ENCODE data around the gene WWOX.
"Not testable (repeated sequence)": the region's sequence is repeated elsewhere in the genome, so short reads cannot be mapped to it uniquely, and the experiment has no call there.

WWOX gene

DNA sequence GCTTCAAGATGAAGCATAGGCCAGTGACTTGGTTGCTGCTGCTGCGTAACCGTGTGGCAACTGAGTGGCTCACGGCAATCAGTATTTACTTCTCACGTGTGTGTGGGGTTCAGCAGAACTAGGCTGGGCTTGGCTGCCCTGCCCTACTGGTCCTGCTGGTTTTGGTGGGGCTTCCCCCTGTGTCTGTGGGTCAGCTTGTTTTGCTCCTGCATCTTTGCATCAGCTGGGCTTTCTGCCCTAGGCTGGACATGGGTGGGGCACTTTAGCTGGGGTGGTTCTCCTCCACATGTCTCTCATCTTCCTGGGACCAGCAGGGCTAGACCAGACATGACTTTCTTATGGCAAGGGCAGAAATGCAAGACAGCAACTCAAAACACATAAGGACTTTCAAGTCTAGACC lies 950.6 kb downstream of the WWOX start:
- H2BK15ac ChIP-seq (replicated peaks; ENCODE audit: low read depth): no peak overlapping the region
- H3K4me3 ChIP-seq (ENCODE audit: low read length): no peak overlapping the region
- no peaks in the 10 kb centered on the region for H3K79me2 ChIP-seq (ENCODE audit: control insufficient read depth, insufficient read depth, low read length)

DNA sequence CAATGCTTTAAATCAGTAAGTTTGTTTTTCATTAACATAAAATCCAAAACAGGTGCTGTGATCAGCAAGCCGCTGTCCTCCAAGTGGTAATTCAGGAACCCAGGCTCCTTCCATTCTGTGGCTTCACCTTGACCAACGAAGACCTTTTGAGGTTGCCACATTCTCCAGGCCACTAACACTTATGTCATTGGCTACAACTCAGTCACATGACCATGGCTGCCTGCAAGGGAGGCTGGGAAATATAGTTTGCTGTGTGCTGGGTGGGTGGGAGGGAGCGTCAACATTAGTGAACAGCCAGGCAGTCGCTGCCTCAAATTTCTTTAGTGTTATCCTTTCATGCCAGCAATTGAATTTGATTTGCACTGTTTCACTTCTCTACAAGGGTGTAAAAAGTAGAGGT lies 951.9 kb downstream of the WWOX start:
- H4K8ac ChIP-seq (ENCODE audit: low read depth, low read length): no peak overlapping the region
- no peaks in the 10 kb centered on the region for H3K79me2 ChIP-seq (ENCODE audit: control insufficient read depth, insufficient read depth, low read length)

More for the DNA sequence above, 950.6 kb downstream of the WWOX start:
- Histone ChIP-seq H3K36me3 (ENCODE audit: control insufficient read depth, insufficient read depth, low read length) (no peaks in the 10 kb centered on the region), H3K23ac (ENCODE audit: low read length) (no peak overlapping the region), H2BK5ac (ENCODE audit: low read length) (no peak overlapping the region), H3K4me1 (ENCODE audit: control insufficient read depth, low read depth, low read length) (no peaks in the 10 kb centered on the region), H4K8ac (ENCODE audit: low read depth, low read length) (no peak overlapping the region), H3K9ac (ENCODE audit: low read length) (no peak overlapping the region), H3K79me1 (ENCODE audit: low read length) (no peaks in the 10 kb centered on the region), H3K27me3 (ENCODE audit: insufficient read depth, low read length, poor library complexity) (no peaks in the 10 kb centered on the region), H3K27ac (ENCODE audit: low read depth, low read length) (no peak overlapping the region), H3K4me2 (ENCODE audit: low read length) (no peak overlapping the region), H4K5ac (ENCODE audit: low read length) (no peak overlapping the region), H2AK5ac (ENCODE audit: low read length) (no peak overlapping the region), H3K56ac (ENCODE audit: low read length) (no peak overlapping the region), H3K18ac (ENCODE audit: low read length) (no peak overlapping the region), H3K4ac (ENCODE audit: low read depth, low read length) (no peak overlapping the region), H2BK120ac (ENCODE audit: low read depth, low read length) (no peak overlapping the region)
- WGBS (ENCODE audit: extremely low coverage, insufficient coverage, low lambda C conversion rate): no CpG with 5 or more reads among the region's 4 CpGs
- DNase-seq: no peak

DNA sequence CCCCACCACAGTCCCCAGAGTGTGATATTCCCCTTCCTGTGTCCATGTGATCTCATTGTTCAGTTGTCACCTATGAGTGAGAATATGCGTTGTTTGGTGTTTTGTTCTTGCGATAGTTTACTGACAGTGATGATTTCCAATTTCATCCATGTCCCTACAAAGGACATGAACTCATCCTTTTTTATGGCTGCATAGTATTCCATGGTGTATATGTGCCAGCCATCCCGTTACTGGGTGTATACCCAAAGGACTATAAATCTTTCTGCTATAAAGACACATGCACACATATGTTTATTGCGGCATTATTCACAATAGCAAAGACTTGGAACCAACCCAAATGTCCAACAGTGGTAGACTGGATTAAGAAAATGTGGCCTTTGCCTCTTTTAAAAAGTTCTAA lies 952.7 kb downstream of the WWOX start:
- not testable (repeated sequence) for H3K56ac ChIP-seq (ENCODE audit: low read length); H4K8ac ChIP-seq (ENCODE audit: low read depth, low read length); H3K79me2 ChIP-seq (ENCODE audit: control insufficient read depth, insufficient read depth, low read length); H2AK5ac ChIP-seq (ENCODE audit: low read length); H2BK5ac ChIP-seq (ENCODE audit: low read length); H3K4ac ChIP-seq (ENCODE audit: low read depth, low read length); H3K36me3 ChIP-seq (ENCODE audit: control insufficient read depth, insufficient read depth, low read length); H3K18ac ChIP-seq (ENCODE audit: low read length); H2BK15ac ChIP-seq (replicated peaks; ENCODE audit: low read depth); H3K27me3 ChIP-seq (ENCODE audit: insufficient read depth, low read length, poor library complexity); H3K79me1 ChIP-seq (ENCODE audit: low read length); DNase-seq; H3K27ac ChIP-seq (ENCODE audit: low read depth, low read length); H2BK120ac ChIP-seq (ENCODE audit: low read depth, low read length); H3K23ac ChIP-seq (ENCODE audit: low read length); H3K4me3 ChIP-seq (ENCODE audit: low read length); H3K4me1 ChIP-seq (ENCODE audit: control insufficient read depth, low read depth, low read length); H3K4me2 ChIP-seq (ENCODE audit: low read length); H4K5ac ChIP-seq (ENCODE audit: low read length); H3K9ac ChIP-seq (ENCODE audit: low read length)
- WGBS (ENCODE audit: extremely low coverage, insufficient coverage, low lambda C conversion rate): no CpG with 5 or more reads among the region's 4 CpGs

More for the DNA sequence above, 951.9 kb downstream of the WWOX start:
- Histone ChIP-seq H2BK5ac (ENCODE audit: low read length) (no peak overlapping the region), H3K56ac (ENCODE audit: low read length) (no peak overlapping the region), H3K79me1 (ENCODE audit: low read length) (no peaks in the 10 kb centered on the region), H2BK15ac (replicated peaks; ENCODE audit: low read depth) (no peak overlapping the region), H3K23ac (ENCODE audit: low read length) (no peak overlapping the region), H3K4me2 (ENCODE audit: low read length) (no peak overlapping the region), H3K4me3 (ENCODE audit: low read length) (no peak overlapping the region), H2BK120ac (ENCODE audit: low read depth, low read length) (no peak overlapping the region), H3K18ac (ENCODE audit: low read length) (no peak overlapping the region), H2AK5ac (ENCODE audit: low read length) (no peak overlapping the region), H3K36me3 (ENCODE audit: control insufficient read depth, insufficient read depth, low read length) (no peaks in the 10 kb centered on the region), H3K27ac (ENCODE audit: low read depth, low read length) (no peak overlapping the region), H3K27me3 (ENCODE audit: insufficient read depth, low read length, poor library complexity) (no peaks in the 10 kb centered on the region), H4K5ac (ENCODE audit: low read length) (no peak overlapping the region), H3K9ac (ENCODE audit: low read length) (no peak overlapping the region), H3K4ac (ENCODE audit: low read depth, low read length) (no peak overlapping the region), H3K4me1 (ENCODE audit: control insufficient read depth, low read depth, low read length) (no peaks in the 10 kb centered on the region)
- no CpG with 5 or more reads among the region's 4 CpGs for WGBS (ENCODE audit: extremely low coverage, insufficient coverage, low lambda C conversion rate)
- DNase-seq: no peak

DNA sequence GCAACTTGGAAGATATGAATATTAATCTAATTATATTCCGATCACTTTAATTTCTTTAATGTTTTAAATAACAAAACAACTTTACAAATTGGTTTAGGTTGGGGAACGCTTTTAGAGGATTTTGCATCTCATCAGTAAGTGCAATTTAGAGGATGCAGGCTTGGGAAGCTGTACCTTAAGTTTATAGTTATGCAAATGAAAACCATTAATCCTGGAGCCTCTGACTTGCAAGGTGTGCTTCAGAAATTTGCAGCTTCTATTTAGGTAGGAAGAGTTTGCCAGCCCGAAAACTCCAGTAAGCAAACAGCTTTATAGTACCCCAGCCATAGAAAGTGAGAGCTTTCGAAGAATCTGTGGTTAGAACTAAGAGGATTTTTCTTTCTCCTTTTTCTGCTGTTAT lies 954.1 kb downstream of the WWOX start:
- Histone ChIP-seq H3K4ac (ENCODE audit: low read depth, low read length) (no peak overlapping the region), H2BK15ac (replicated peaks; ENCODE audit: low read depth) (no peak overlapping the region), H3K9ac (ENCODE audit: low read length) (no peak overlapping the region), H3K23ac (ENCODE audit: low read length) (no peak overlapping the region), H3K4me3 (ENCODE audit: low read length) (no peak overlapping the region), H4K8ac (ENCODE audit: low read depth, low read length) (no peak overlapping the region), H2BK5ac (ENCODE audit: low read length) (no peak overlapping the region), H3K56ac (ENCODE audit: low read length) (no peak overlapping the region), H3K27ac (ENCODE audit: low read depth, low read length) (no peak overlapping the region), H3K79me1 (ENCODE audit: low read length) (no peaks in the 10 kb centered on the region), H2BK120ac (ENCODE audit: low read depth, low read length) (no peak overlapping the region), H4K5ac (ENCODE audit: low read length) (no peak overlapping the region), H3K18ac (ENCODE audit: low read length) (no peak overlapping the region), H3K4me1 (ENCODE audit: control insufficient read depth, low read depth, low read length) (no peaks in the 10 kb centered on the region), H2AK5ac (ENCODE audit: low read length) (no peak overlapping the region), H3K79me2 (ENCODE audit: control insufficient read depth, insufficient read depth, low read length) (no peaks in the 10 kb centered on the region), H3K36me3 (ENCODE audit: control insufficient read depth, insufficient read depth, low read length) (no peaks in the 10 kb centered on the region), H3K4me2 (ENCODE audit: low read length) (no peak overlapping the region), H3K27me3 (ENCODE audit: insufficient read depth, low read length, poor library complexity) (no peaks in the 10 kb centered on the region)
- WGBS (ENCODE audit: extremely low coverage, insufficient coverage, low lambda C conversion rate): no CpG with 5 or more reads among the region's 4 CpGs
- no peak for DNase-seq

DNA sequence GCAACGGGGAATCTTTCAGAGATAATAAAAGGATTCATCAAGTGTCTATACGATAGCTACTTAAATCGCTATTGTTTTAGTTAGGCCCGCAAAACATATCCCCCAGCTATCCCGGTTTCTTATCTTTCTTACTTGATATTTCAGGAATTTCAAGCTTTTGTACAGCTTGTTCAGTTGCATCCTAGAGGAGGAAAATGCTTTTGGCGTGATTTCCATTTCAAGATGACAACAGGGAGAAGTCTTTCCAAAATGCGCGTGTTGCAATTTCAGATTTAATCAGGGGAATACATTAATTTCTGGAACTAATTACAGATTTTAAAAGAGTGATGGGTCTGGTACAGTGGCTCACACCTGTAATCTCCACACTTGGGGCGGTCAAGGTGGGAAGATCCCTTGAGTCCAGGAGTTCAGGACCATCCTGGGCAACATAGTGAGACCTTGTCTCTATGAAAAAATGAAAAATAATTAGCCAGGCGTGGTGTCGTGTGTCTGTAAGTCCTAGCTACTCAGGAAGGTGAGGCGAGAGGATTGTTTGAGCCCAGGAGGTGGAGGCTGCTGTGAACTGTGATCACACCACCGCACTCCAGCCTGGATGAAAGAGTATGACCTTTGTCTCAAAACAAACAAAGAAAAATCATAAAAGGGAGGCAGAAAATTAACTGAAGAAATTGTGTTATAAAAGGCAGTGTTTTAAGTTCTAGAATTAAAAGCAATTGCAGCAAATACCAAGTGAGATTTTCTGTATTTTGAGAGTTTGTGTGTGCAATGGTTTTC lies 954.9 kb downstream of the WWOX start:
- H3K56ac ChIP-seq (ENCODE audit: low read length): no peak overlapping the region
- no peak overlapping the region for H2BK120ac ChIP-seq (ENCODE audit: low read depth, low read length)
- no peak overlapping the region for H4K5ac ChIP-seq (ENCODE audit: low read length)
- no peak overlapping the region for H3K4me3 ChIP-seq (ENCODE audit: low read length)
- H3K18ac ChIP-seq (ENCODE audit: low read length): no peak overlapping the region
- H2BK15ac ChIP-seq (replicated peaks; ENCODE audit: low read depth): no peak overlapping the region
- H3K9ac ChIP-seq (ENCODE audit: low read length): no peak overlapping the region
- no peak overlapping the region for H3K23ac ChIP-seq (ENCODE audit: low read length)
- no peaks in the 10 kb centered on the region for H3K79me1 ChIP-seq (ENCODE audit: low read length)
- H3K79me2 ChIP-seq (ENCODE audit: control insufficient read depth, insufficient read depth, low read length): no peaks in the 10 kb centered on the region
- no peaks in the 10 kb centered on the region for H3K4me1 ChIP-seq (ENCODE audit: control insufficient read depth, low read depth, low read length)
- H2AK5ac ChIP-seq (ENCODE audit: low read length): no peak overlapping the region
- H4K8ac ChIP-seq (ENCODE audit: low read depth, low read length): no peak overlapping the region
- no peak overlapping the region for H3K4ac ChIP-seq (ENCODE audit: low read depth, low read length)
- no peak for DNase-seq
- WGBS (ENCODE audit: extremely low coverage, insufficient coverage, low lambda C conversion rate): no CpG with 5 or more reads among the region's 13 CpGs
- H3K27me3 ChIP-seq (ENCODE audit: insufficient read depth, low read length, poor library complexity): no peaks in the 10 kb centered on the region
- no peak overlapping the region for H3K4me2 ChIP-seq (ENCODE audit: low read length)
- no peak overlapping the region for H3K27ac ChIP-seq (ENCODE audit: low read depth, low read length)
- H2BK5ac ChIP-seq (ENCODE audit: low read length): no peak overlapping the region
- H3K36me3 ChIP-seq (ENCODE audit: control insufficient read depth, insufficient read depth, low read length): no peaks in the 10 kb centered on the region

Measured in mesendoderm (in vitro differentiated cells).